Kasumi-1 (cell line): ENCODE measurements around the gene AKAIN1.
A peak's percentile ranks its signal among the peaks of the same experiment; 100 is the strongest.

Source experiments
- DNase-seq, 2 experiments: peaks; one replicate each; lab custom pipeline; 2025; lab: John Stamatoyannopoulos, UW

AKAIN1 gene

GRCh38 chr18:5159080-5159479, 38.0 kb downstream of the AKAIN1 start:
- no peak for DNase-seq

DNA sequence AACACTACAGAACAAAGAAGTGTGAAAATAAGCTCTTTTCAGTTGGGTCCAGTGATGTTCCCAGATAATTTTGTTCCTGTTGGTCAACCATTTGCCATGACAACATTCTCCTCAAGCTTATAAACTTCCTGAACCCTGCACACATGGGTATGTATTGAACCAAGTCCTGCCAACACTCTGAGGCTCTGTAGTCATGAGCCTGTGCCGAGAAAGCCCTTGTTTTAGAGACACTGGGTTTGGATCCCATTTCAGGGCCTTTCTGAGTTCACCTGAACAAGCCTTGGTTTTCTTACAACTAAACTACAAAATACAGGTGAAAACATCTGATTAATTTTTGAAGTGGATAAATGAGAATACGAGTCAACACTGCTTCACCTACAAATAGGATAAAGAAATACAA, 38.5 kb downstream of the AKAIN1 start:
- DNase-seq = no peak

GRCh38 chr18:5158172-5158571, 38.9 kb downstream of the AKAIN1 start:
- no peak for DNase-seq

DNA sequence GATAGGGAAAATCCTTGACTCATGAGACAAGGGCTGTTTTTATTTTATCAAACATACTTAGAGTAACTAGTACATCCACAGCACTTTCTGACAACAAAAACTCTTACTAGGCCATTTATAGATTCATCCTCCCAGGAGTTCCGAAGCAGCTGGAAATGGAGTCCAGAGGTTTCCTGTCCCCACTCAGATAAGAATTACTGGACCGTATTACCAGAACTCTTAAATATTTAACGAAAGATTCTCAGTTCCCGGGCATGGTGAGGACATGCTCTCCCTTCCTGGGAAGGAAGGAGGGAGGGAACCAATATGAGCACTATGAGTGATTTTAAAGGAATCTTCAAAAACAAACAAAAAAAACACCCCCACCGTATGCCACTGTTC, 41.2 kb downstream of the AKAIN1 start:
- no peak for DNase-seq

GRCh38 chr18:5155218-5155906, 41.7 kb downstream of the AKAIN1 start:
- no peak for DNase-seq

- no peak for DNase-seq
Measured at GRCh38 chr18:5152343-5153020, 44.6 kb downstream of the AKAIN1 start.

DNA sequence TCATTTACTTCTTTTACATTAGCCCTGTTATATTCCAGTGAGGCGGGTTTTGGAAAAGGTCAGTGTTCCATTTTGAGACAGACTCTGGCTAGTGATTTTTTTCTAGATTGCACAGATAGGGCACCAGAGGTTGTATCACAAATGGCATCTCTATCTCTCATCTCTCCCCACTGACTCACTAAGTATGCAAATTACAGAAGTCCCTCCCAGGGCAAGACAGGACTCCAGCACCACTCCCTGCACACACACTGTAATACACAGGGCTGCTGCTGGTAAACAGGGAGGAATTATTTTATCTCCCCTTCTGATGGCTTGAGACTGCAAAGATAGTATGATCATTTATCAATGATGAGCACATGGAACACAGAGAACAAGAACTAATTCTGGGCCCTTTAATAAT, 46.2 kb downstream of the AKAIN1 start:
- no peak for DNase-seq

GRCh38 chr18:5146093-5146492, 51.0 kb downstream of the AKAIN1 start:
- no peak for DNase-seq

- DNase-seq = no peak
Measured at GRCh38 chr18:5145168-5145825, 51.8 kb downstream of the AKAIN1 start.

DNA sequence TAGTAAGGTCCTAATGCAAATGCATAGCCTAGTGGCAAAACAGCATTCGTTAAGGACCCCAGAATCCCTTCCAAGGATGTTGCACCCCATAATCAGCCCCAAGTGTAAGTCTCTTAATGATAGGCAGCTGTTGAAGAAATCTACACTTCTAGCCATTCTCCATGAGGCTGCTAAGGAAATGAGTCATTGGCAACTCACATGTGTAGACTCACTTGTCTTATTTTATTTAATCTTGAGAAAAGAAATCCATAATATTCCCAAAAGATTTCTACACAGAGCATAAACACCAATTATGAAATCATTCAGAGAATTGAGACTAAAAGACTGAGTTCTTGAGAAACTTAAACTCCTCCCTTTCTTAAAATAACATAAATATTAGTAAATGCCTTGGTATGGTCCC, 52.4 kb downstream of the AKAIN1 start:
- no peak for DNase-seq

GRCh38 chr18:5142859-5143258, 54.2 kb downstream of the AKAIN1 start:
- no peak for DNase-seq

DNA sequence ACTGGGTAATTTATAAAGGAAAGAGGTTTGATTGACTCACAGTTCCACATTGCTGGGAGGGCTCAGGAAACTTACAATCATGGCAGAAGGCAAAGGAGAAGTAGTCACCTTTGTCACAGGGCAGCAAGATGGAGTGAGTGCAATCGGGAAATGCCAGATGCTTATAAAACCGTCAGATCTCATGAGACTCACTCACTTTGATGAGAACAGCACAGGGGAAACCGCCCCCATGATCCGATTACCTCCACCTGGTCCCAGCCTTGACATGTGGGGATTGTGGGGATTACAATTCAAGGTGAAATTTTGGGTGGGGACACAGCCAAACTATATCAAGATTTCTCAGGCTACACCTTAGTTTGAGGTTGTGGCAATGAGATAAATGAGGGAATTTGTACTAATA, 54.9 kb downstream of the AKAIN1 start:
- DNase-seq = no peak

DNA sequence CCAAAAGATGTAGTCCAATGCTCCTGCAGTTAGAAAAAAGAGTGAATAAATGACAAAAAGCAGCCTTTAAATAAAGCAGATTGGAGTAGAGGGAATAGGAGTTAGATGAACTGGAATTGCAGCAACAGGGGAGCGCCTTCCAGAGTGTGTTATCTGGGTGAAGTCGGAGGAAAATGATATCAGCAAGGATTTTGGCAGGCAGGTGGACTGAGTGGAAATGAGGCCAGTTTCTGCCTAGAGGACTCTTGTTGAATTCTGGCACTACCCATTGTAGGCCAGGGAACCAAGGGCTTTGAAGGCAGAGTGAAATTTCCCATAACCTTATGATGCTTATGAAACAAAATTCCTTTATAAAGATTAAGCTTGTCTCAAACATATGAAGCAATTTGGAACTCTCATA, 59.8 kb downstream of the AKAIN1 start:
- DNase-seq = no peak

- no peak for DNase-seq
Measured at GRCh38 chr18:5132987-5133386, 64.1 kb downstream of the AKAIN1 start.

- no peak for DNase-seq
Measured at GRCh38 chr18:5122272-5122671, 74.8 kb downstream of the AKAIN1 start.

- no peak for DNase-seq
Measured at GRCh38 chr18:5110266-5110665, 86.8 kb downstream of the AKAIN1 start.

- peak in 1 of 2 experiments; percentile 12 for DNase-seq
Measured at GRCh38 chr18:5107988-5108387, 89.1 kb downstream of the AKAIN1 start.

DNA sequence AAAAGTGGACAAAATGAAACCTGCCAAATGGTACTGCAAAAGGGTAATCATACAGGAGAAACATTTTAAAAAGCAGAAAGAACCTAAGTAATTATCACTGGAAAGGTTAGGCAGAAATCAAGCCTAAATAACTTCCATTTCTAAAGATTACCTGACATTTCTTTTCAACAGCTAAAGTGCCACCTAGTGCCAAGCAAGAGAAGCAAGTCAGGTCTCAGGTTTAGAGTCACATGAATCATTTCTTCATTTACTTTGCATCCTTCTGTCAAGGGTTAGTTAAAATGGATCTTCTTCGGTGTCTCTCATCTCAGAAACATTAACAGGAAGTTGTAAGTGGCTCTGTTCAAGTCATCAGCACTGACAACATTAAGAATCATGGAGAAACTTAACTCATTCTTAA, 90.3 kb downstream of the AKAIN1 start:
- DNase-seq = peak; percentile 20 to 33

DNA sequence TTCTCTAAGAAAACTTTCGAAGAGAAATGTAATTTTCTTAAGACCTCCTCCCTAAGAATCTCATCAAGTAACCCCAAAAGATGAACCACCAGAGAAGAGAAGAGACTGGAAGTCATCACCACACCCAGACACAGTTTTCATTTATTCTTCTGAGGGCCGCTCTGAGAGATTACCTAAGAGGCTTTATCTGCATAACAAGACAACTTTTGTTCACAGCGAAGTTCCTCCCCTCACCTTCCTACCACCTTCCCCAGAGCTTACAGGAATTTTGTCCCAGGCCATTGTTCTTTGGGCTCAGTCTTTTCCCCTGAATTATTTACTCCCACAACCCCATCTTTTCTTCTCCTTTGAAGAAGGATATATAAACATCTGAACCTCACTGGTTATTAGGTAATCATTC, 92.8 kb downstream of the AKAIN1 start:
- DNase-seq = no peak

GRCh38 chr18:5103693-5104092, 93.4 kb downstream of the AKAIN1 start:
- no peak for DNase-seq

DNA sequence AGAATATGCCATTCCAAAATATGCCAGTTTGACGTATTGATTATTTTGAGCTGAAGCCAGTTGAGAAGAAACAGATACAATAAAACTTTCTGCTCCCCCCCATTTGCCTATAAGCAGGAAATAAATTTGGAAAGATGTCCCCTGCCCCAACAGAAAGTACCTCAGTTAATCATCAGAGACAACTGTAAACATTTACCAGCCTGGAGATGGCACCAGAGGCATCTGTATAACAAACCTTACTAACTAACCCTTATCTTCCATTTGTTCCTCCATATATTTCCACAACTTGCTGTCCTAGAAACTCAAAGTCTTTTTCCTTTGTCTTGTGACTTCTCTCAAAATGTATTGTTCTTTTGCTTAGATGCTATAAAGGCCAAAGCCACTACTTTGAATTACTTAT, 93.8 kb downstream of the AKAIN1 start:
- no peak for DNase-seq

DNA sequence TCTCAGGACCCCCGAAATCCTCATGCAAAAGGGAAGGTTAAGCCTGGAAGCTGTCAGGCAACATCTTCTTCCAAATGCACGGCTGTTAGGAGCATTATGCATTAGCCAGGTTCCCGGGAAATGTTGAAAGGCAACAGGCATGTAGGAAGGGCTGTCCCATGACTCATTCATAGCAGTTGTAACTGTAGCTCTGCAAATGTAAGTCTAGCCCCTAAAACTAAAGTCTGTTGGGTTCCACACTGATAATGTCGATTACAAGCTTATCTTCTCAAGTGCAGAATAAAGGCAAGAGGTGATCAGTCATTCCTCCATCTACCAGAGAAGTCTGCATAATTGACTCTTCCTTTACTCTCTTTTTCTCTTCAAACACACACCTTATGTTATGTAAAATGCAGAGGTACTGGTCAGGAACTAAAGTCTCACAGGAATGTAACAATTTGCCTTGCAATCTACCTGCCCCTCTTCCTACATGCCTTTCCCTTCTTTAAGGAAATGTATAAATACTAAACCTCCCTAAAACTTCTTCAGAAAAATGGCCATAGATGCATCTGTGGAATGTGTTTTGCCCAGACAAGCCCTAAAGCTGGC, 99.8 kb downstream of the AKAIN1 start:
- DNase-seq = no peak

GRCh38 chr18:5095239-5095638, 101.8 kb downstream of the AKAIN1 start:
- peak in 1 of 2 experiments; percentile 0 for DNase-seq
